H1 (cell line): ENCODE measurements around the gene ACTC1.

Experiments
- ASH2L ChIP-seq: fragments of 200-600, 300-600 bp; sonication (generic); IDR thresholded peaks from one replicate; pipeline ENCODE4 v1.7.1; 2017; ENCODE audit warnings: low read length
- BACH1 ChIP-seq: IDR thresholded peaks from 2 replicates; pipeline ENCODE4 v1.6.1; 2012; ENCODE audit warnings: low read length, improper control_type of control experiment
- CTCF ChIP-seq, 3 experiments: IDR thresholded peaks; 1 replicate in 2 of 3; 2 replicates in 1 of 3; pipeline versions ENCODE4 v1.5.1 to v1.6.1; 2011; ENCODE audit warnings: low read length in 3 of 3, mild to moderate bottlenecking in 3 of 3, inconsistent platforms in 2 of 3, low read depth in 1 of 3, moderate library complexity in 1 of 3; ENCODE audit not compliant: insufficient read depth in 1 of 3; ENCODE audit errors: control extremely low read depth in 1 of 3
- MAFK ChIP-seq: IDR thresholded peaks from 2 replicates; pipeline ENCODE4 v1.6.1; 2012; ENCODE audit warnings: low read depth, mild to moderate bottlenecking, improper control_type of control experiment, low read length
- NRF1 ChIP-seq: IDR thresholded peaks from 2 replicates; pipeline ENCODE4 v1.6.1; 2011; ENCODE audit warnings: mild to moderate bottlenecking, low read depth, low read length, improper control_type of control experiment
- POLR2A ChIP-seq, 2 experiments: IDR thresholded peaks; 1 replicate in 1 of 2; 2 replicates in 1 of 2; pipeline ENCODE4 v1.6.1; 2011; ENCODE audit warnings: low read depth in 2 of 2, low read length in 2 of 2, mild to moderate bottlenecking in 2 of 2; ENCODE audit errors: control extremely low read depth in 1 of 2
- SAP30 ChIP-seq: fragments of 300-600 bp; sonication (generic); IDR thresholded peaks from 2 replicates; pipeline ENCODE4 v1.7.1; 2012; ENCODE audit warnings: low read length, moderate library complexity, mild to moderate bottlenecking, inconsistent platforms; ENCODE audit not compliant: insufficient read depth, insufficient replicate concordance

GRCh38 chr15:34837246-34838016 is 42.1 kb upstream of the ACTC1 start:
- no peak for TF ChIP-seq CTCF (IDR thresholded peaks at IDR 0.05; ENCODE audit: control extremely low read depth in 1 of 3, insufficient read depth in 1 of 3, low read depth in 1 of 3, low read length in 3 of 3)
- TF ChIP-seq BACH1 = no peak
- TF ChIP-seq ASH2L = no peak
- TF ChIP-seq POLR2A (IDR thresholded peaks at IDR 0.05; ENCODE audit: control extremely low read depth in 1 of 2, low read depth in 2 of 2, low read length in 2 of 2) = no peak
- TF ChIP-seq NRF1 = no peak
- no peak for TF ChIP-seq MAFK
- no peak for TF ChIP-seq SAP30
